LHCN-M2 (cell line): ENCODE data around the gene C18orf63. TPM values are rescaled to one million over a fixed set of nuclear protein-coding genes. Genes with fewer than 3 reads are reported as not detected.
A peak's percentile ranks its signal among the peaks of the same experiment; 100 is the strongest.
"Not testable (repeated sequence)": the region's sequence is repeated elsewhere in the genome, so short reads cannot be mapped to it uniquely, and the experiment has no call there.

Experiments used
- DNase-seq: peaks from one replicate; pipeline ENCODE4 v3.0.0-alpha.2; 2012; ENCODE audit warnings: low read depth
- total RNA-seq: library from RNA; depleted of rRNA; stranded (reverse); fragments of >200 nt; gene quantifications from 2 replicates; pipeline ENCODE4 v1.2.3, GENCODE V29; 2014

The C18orf63 gene
- total RNA-seq, 1 experiment from 2014 or later, result not detected

DNA sequence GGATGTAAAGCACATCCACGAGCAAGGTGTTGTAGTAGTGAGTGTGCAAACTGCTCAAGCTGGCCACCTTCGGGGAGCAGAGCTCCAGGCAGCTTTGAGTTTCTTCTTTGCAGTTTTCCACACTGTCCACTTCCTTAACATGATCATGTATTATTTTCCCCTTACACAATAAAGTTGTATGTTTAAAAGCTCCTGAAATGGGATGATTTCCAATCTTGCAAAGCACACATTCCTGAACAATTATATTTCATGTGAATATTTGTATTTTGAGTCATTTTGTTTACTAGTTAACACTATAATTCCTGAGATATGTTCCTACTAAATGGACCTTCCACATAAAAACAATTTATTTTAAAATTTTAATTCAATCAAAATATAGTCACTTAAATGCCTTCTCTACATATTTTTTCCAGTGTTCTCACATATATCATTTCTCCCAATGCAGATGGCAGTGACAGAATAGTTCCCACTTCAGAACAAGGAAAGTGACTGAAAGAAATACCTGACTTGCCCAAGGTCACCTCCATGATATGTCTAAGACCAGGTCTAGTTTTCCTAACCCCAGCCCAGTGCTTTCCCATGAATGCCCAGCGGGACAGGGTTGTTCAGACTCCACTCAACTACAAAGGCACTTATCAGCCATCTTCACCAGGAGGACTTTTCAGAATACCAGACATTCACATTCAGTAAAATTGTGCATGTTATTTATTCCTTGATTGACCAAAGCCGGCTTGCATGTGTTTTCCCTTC lies 29.4 kb upstream of the C18orf63 start:
- no peak for DNase-seq

DNA sequence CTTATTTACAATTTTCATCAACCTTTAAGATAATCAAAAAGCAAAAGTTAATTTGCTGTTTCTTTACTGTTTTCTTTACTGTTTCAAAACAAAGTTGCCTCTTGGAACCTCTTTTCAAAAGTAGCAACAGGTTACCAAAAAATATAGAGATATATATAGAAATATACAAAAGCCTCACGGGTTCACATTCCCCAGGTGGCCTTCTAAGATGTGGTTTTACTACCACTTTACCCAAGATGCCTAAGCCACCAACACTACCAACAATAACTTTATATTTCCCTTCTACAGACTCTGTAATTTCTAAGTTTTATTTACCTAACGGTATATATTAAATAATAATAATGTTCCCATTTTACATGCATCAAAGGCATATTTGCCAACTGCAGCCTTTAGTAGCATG lies 28.8 kb upstream of the C18orf63 start:
- no peak for DNase-seq

DNA sequence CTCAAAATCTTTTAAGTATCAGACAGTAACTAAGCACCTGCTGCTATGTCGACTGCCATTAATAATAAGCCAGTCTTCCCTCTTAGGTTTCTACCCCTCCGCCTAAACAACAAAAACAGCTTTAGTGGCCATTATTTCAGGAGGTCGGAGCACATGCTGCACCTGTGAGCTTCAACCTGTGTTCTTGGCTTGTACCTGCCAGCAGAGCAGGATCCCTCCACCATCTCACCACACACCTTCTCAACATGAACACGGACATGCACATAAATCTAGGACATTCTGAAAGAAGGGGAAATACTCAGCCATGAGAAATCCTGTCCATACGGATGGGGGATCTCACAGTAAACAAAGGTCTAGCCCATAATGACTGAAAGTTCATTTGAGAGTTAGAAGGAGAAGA lies 27.6 kb upstream of the C18orf63 start:
- no peak for DNase-seq

DNA sequence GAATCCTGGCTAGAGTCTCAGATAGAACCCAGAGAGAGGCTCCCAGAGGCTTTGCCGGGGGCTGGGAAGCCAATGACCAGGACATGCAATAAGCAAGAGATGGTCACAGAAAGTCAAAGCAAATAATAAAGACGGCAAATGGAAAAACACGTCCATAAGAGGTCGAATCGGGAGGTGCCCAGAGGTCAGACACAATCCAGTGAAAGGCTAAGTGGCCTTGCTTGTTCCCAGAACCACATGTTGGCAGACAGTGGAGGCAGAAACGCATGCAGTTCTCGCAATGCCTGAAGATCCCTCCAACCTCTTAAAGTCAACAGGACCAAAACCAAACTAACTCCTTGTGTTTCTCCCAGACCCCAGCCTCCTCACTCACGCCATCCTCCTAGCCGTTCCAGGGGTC lies 26.9 kb upstream of the C18orf63 start:
- DNase-seq, result no peak

DNA sequence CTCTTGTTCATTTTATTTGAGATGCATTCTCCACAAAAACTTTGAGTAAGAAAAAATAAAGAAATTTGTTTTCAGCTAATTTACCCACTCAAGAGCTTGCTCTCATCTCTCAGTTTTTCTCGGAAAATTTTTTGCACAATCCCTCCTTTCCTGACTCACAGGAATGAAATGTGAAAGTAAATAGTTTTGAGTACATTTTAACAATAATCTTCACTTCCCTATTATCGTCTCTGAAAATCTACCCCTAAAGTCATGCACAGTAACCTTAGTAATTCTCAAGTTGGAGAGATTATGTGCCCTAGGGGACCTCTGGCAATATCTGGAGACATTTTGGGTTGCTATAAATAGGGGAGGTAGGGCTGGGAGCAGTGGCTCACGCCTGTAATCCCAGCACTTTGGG lies 26.5 kb upstream of the C18orf63 start:
- DNase-seq, result peak; percentile 53

DNA sequence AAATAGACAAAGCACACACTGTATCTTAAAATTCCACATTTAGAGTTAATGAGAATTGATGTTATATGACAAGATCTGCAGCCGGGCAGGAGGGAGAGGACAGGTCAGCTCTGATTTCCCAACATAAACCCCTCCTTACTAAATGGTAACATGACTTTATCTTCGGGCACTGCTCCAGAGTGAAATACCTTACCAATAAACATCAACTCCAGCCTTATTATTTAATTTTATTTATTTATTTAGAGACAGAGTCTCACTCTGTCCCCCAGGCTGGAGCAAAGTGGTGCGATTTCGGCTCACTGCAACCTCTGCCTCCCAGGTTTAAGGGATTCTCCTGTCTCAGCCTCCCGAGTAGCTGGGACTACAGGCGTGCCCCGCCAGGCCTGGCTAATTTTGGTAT lies 25.6 kb upstream of the C18orf63 start:
- no peak for DNase-seq

- DNase-seq, result no peak
Observed at GRCh38 chr18:74290794-74291471, 24.7 kb upstream of the C18orf63 start.

DNA sequence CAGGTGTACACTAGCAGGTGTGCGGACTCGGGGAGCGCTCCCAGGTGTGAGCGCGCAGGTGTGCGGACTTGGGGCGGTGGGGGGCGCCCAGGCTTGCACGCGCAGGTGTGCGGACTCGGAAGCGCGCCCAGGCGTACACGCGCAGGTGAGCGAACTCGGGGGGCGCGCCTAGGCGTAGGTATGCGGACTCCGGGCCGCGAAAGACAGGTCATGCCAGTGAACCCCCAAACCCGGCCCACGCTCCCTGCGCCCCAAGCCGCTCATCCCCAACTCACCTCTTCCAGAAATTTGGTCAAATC lies 24.2 kb upstream of the C18orf63 start:
- no peak for DNase-seq

GRCh38 chr18:74291771-74292540 lies 23.7 kb upstream of the C18orf63 start, which contains the start of gene CYB5A:
Gene CYB5A, minus strand, starts transcription at chr18:74291963. Its CDS starts 88 bp downstream, at chr18:74291875.
- peak; percentile 92 for DNase-seq

GRCh38 chr18:74292541-74292858 lies 23.1 kb upstream of the C18orf63 start:
- DNase-seq, result no peak

GRCh38 chr18:74292982-74293381 lies 22.7 kb upstream of the C18orf63 start:
- not testable (repeated sequence) for DNase-seq

GRCh38 chr18:74294526-74294925 lies 21.1 kb upstream of the C18orf63 start:
- DNase-seq, result no peak

- no peak for DNase-seq
Observed at GRCh38 chr18:74299162-74299561, 16.5 kb upstream of the C18orf63 start.

DNA sequence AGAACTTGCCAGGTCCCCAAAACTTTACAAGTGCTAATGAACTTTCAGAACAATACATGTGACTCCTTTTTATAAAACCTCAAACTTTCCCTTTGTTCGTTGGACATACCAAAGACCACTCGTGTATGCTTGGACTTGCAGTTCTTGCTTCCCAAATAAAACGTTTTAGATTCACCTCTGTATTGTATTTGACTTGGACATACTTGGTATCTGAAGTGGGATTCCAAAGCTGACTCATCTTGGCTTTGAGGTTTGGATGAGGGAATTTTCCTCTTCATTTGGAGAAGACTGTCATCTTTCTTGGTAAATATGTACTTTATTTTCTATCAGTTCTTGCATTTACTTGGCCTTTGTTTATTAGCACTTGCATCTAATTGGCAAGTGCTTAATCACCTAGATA lies 15.9 kb upstream of the C18orf63 start:
- peak; percentile 64 for DNase-seq

DNA sequence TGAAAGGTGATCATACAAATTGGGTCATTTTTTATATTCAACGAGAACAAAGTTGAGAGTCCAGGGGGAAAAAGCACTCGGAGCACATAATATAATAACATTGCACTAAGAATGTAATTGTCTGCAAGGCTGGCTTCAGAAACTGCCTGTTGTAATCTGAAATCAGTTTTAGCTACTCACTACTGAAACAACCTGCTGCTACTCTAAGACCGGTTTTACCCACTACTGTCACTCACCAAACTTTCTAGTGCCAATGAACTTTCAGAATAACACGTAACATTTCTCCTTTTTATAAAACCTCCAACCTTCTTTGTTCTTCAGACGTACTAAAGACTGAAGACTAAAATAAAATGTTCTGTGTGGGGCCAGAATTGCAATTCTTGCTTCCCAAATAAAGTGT lies 12.3 kb upstream of the C18orf63 start:
- DNase-seq, result no peak

DNA sequence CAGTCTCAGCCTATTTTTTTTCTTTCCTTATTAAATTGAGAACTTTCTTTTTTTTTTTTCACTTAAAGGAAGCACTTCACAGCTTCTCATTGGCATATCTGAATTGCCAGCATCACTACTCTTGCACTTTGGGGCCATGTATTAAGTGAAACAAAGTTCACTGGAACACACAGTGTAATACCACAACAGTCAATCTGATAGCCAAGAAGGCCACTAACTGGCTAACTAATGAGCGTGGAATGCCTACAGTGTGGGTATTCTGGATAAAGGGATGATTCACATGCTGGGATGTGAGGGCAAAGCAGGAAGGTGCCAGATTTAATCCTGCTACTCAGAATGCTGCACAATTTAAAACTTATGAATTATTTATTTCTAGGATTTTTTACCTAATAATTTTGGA lies 11.7 kb upstream of the C18orf63 start:
- peak; percentile 84 for DNase-seq

DNA sequence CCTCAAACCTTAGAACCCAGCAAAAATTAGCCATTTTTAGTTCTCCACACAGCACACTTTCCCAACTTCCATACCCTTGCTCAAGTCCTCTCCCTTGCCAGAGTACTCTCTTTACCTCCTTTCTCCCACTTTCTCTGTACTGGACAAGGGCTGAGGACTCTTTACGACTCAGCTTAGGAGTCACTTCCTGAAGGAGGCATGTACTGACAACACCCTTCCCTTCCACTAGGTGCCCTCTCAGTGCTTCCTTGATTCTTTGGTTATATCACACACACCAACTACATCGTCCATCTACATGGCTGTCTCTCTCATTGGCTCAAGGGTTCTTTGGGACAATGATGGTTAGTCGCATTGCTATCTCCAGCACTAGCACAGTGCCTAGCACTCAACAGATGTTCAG lies 5.2 kb upstream of the C18orf63 start:
- peak; percentile 67 for DNase-seq

GRCh38 chr18:74311000-74311399 lies 4.6 kb upstream of the C18orf63 start:
- no peak for DNase-seq

DNA sequence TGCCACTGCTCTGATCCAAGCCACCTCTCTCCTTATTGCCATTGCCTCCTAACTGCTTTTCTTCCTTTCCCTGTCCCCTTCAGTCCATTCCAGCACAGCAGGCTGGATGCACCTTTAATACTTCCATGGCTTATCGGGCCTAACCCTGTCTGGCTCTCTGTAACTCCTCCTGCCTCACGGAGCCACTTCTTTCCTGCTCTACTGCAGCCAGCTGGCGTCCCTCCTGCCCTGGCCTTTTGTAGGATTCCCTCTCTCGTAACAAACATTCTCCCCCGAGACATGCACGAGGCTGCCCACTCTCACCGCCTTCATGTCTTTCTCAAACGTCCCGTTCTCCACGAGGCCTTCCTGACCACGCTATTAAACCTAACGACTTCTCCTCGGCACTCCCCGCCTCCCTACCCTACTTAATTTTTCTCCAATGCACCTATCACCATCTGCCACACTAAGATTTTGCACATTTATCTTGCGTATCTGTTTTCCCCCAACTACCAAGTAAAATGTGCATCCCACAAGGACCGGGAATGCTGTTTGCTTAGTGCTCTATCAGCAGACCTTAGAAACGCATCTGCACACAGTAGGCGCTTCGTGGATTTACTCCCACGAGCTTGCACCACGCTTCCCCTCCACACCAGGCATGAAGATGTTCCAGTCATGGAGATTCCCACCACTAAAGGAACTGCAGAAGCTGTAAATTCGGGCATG lies 728 bp upstream of the C18orf63 start:
- DNase-seq, result no peak

DNA sequence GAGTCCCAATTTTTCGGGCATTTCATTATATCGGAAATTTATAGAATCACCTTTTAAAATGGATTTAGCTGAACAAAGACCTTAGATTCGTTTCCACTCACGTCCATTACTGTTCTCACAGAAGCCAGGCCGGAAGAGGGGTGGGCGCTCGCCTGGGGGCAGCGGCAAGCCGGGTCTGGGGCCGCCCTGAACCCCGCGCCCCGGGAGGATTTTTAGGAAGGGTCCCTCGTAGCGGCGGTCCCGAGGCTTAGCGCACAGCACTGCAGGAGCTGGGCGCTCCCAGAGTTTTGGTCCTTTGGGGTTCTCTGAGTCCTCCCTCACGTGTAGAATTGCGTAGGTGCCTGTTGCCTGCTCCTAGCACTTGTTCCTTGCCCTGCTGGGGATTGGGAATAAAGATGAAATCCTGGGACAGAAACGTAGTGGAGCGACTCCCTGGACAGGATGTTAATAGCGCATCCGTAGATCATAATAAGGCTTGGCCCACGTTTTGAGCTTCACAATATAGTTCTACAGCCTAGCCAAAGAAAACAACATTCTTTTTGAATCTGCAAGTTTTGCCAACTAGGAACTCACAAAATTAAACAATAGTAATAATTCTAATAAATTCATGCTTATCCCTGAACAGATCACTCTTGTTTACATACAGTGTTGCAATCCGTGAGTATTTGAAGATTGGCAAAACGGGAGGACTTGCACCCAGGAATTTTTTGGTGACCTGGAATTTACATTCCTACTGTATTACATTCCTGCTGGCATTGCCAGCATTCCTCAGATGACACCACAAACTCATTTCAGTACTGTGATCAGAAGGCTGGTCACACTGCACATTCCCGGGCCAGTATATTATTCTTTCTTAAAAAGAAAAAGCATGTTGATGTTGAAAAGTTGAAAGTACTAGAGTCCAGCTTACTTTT lies 875 bp downstream of the C18orf63 start:
- DNase-seq, result peak; percentile 78

- DNase-seq, result no peak
Observed at GRCh38 chr18:74326231-74326630, 10.6 kb downstream of the C18orf63 start.
